Measurements from ENCODE around the gene CALHM2. TPM values are rescaled to one million over a fixed set of nuclear protein-coding genes. Genes with fewer than 3 reads are reported as not detected.

CALHM2 gene
- total and polyA plus RNA-seq, 2 of the 4 experiments (the other 2 are of a cell fraction) = 2.5 to 7.9 TPM

GRCh38 chr10:103445767-103446567, 6.2 kb downstream of the CALHM2 start:
- Histone ChIP-seq H4K20me1 (ENCODE audit: insufficient read depth, low read length) (peaks cover 12% of the 10 kb centered on the region; the same call in 1 of the 2 replicates), H3K79me1 (ENCODE audit: low read depth in 1 of 2, low read length in 2 of 2) (peaks cover 0 to 26% of the 10 kb centered on the region in 2 experiments; a peak in 1 of 4 replicates), H3K4me3 (ENCODE audit: insufficient read depth, low read depth, low read length) (no peak overlapping the region), H3K27ac (ENCODE audit: insufficient read depth, low read length) (no peak overlapping the region), H3K56ac (ENCODE audit: extremely low read depth, insufficient read depth, low read length) (no peak overlapping the region), H3K4me2 (ENCODE audit: low read depth, low read length) (no peak overlapping the region), H2BK5ac (ENCODE audit: low read depth, low read length, poor library complexity, severe bottlenecking) (no peak overlapping the region), H3K36me3 (ENCODE audit: control insufficient read depth, insufficient read depth, low read length) (peaks cover 63% of the 10 kb centered on the region), H2AFZ (replicated peaks; ENCODE audit: low read length, poor library complexity) (no peak overlapping the region), H3K9me3 (ENCODE audit: control insufficient read depth, insufficient read depth, low read length) (no peaks in the 10 kb centered on the region), H3K14ac (replicated peaks; ENCODE audit: low read depth, low read length) (no peak overlapping the region), H3K4ac (ENCODE audit: low read depth, low read length) (no peak overlapping the region), H2BK15ac (ENCODE audit: low read depth, low read length) (no peak overlapping the region), H2BK20ac (ENCODE audit: low read depth, low read length) (no peak overlapping the region), H2BK120ac (ENCODE audit: low read depth, low read length) (no peak overlapping the region), H3K9ac (ENCODE audit: low read depth, low read length) (no peak overlapping the region), H4K8ac (ENCODE audit: low read depth in 2 of 2, low read length in 2 of 2) (no peak overlapping the region), H3K23ac (ENCODE audit: low read depth, low read length) (no peak overlapping the region), H3K18ac (ENCODE audit: low read depth, low read length) (no peak overlapping the region), H4K91ac (ENCODE audit: insufficient read depth, low read depth, low read length) (no peak overlapping the region), H2AK5ac (ENCODE audit: low read depth, low read length) (no peak overlapping the region), H3K4me1 (ENCODE audit: control insufficient read depth, insufficient read depth, low read length) (no peaks in the 10 kb centered on the region; the same call in 1 of the 2 replicates), H2AK9ac (replicated peaks; ENCODE audit: low read depth, low read length, poor library complexity) (no peak overlapping the region), H3K27me3 (ENCODE audit: control insufficient read depth, insufficient read depth, low read length) (no peaks in the 10 kb centered on the region), H4K5ac (ENCODE audit: low read depth, low read length) (no peak overlapping the region), H3K9me1 (ENCODE audit: insufficient read depth, low read length) (peaks cover 2% of the 10 kb centered on the region; the same call in 1 of the 2 replicates)
- in situ Hi-C loops (cut with MboI; ENCODE audit: low sequenced_read_pairs) = no loop called here
- TF ChIP-seq RCOR1 (IDR thresholded peaks at IDR 0.05; ENCODE audit: insufficient replicate concordance, low read length) (no peak), CHD1 (IDR thresholded peaks at IDR 0.05; ENCODE audit: low read depth, low read length) (no peak), SMC3 (IDR thresholded peaks at IDR 0.05; ENCODE audit: low read depth, low read length) (no peak)
- TSS peak; percentile 80 for BruUV-seq (replicated peaks)
- DNase-seq (peak; percentile 52), ATAC-seq (ENCODE audit: low read depth) (no peak)
- WGBS, 2 experiments (ENCODE audit: extremely low coverage in 2 of 2, insufficient read length in 1 of 2) = 17% methylated on average over 1 of the region's 12 CpGs; no CpG with 5 or more reads in 1 of the 2 experiments
- dilution Hi-C loops (cut with HindIII; ENCODE audit: low sequenced_read_pairs, unreplicated experiment) = no loop called here
- ChIA-PET POLR2A (ENCODE audit: unreplicated experiment) (no interaction called here), CTCF (interaction anchor here (0.6 kb wide), 1 partner anchor 17 kb away, joined by 3 read pairs; no protein-coding TSS in a partner anchor)
- intact Hi-C loops (cut with micrococcal nuclease) = no loop called here
